PC-3 (cell line): Measurements from ENCODE around the gene SERGEF.

Experiments
- CTCF ChIP-seq: fragments of 300-600 bp; sonication (generic); conservative IDR thresholded peaks from 2 replicates; pipeline ENCODE4 v1.5.1; 2017; ENCODE audit warnings: antibody characterized with exemption, low read depth, mild to moderate bottlenecking, low read length
- EZH2 ChIP-seq: fragments of 300-600 bp; sonication (generic); IDR thresholded peaks from one replicate; pipeline ENCODE4 v1.6.1; 2017; ENCODE audit warnings: antibody characterized with exemption, mild to moderate bottlenecking, low read length; ENCODE audit not compliant: unreplicated experiment
- EZH2phosphoT487 ChIP-seq: fragments of 300-600 bp; sonication (generic); IDR thresholded peaks from 2 replicates; pipeline ENCODE4 v1.6.1; 2018; ENCODE audit warnings: mild to moderate bottlenecking, antibody characterized with exemption, low read length, borderline replicate concordance

DNA sequence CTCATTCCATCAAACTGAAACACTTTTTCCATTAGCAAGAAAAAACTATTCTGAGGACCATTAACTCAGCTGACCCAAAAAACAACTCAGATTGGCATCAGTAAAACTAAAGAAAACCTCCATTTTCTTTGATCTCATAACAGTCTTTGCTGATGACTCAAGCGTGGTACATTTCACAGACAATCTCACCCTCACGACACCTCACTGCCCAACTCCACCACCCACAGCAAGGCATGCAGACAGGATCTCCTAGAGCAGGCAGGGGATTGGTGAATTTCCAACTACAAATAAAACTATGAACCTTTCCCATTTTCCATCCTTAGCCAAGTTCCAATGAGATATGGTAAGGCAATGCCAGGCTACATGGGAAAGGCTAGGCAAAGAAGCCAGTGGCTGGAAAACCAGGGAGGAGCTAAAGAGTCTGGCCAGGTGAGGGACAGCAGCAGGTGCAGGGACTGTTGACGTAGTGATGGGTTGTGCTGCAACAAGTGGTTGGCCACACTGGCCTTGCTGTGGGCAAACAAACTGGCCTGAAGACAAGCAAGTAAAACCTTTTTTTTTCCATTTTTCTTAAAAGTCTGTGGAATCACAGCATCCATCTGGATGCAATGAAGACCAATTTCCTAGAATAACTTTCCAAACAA lies 97.2 kb downstream of the SERGEF start:
- TF ChIP-seq EZH2 (no peak), CTCF (no peak), EZH2phosphoT487 (no peak)
